GM12892 (cell line): ENCODE results near the gene SPTBN1.

Experiments
- POLR2A ChIP-seq: IDR thresholded peaks from 2 replicates; pipeline ENCODE4 v1.6.1; 2011; ENCODE audit warnings: low read depth, low read length, control low read depth
- TAF1 ChIP-seq: IDR thresholded peaks from 2 replicates; pipeline ENCODE4 v1.6.1; 2011; ENCODE audit warnings: low read depth, mild to moderate bottlenecking, control low read depth, low read length, borderline replicate concordance

- TF ChIP-seq POLR2A: no peak
- TF ChIP-seq TAF1: no peak
Measured at GRCh38 chr2:54494087-54494486, 38.0 kb downstream of the SPTBN1 start.
